ENCODE data around the gene NF2. TPM values are rescaled to one million over a fixed set of nuclear protein-coding genes. Genes with fewer than 3 reads are reported as not detected.

The NF2 gene
- total RNA-seq, 1 experiment from 2014 or later = 92.4 TPM

DNA sequence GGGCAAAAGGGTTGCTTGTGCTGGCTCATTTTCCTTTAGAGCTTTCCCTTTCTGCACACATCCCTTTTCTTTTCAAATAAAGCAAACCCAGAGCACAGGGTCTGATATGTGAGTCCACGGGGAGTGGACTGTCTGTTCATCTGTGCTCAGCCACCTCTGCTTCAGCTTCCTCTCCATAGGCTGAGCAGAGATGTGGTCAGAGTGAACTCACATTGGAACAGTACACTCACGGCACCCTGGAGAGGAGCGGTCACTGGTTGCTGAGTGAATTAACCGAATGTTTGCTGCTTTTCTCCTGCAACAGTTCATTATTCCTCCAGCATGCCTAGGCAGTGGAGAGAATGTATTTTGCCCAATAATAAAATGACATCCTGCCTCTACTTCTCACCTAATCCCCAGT, 80.1 kb downstream of the NF2 start:
- no peaks in the 10 kb centered on the region for H3K9me3 Mint-ChIP-seq (ENCODE audit: unreplicated experiment)
- H3K4me1 Mint-ChIP-seq (ENCODE audit: insufficient read depth, unreplicated experiment) = no peaks in the 10 kb centered on the region
- CTCF ChIA-PET = interaction anchor here (0.5 to 2.2 kb wide), 3 partner anchors 47 to 322 kb away, joined by 3 to 6 read pairs (median 3); no protein-coding TSS in a partner anchor
- POLR2A ChIA-PET = no interaction called here
- DNase-seq (ENCODE audit: unreplicated experiment) = no peak
- peaks cover 69% of the 10 kb centered on the region for H3K36me3 Mint-ChIP-seq (ENCODE audit: insufficient read depth, unreplicated experiment)
- no TSS peak for BruUV-seq (replicated peaks)
- no peaks in the 10 kb centered on the region for H3K27me3 Mint-ChIP-seq (ENCODE audit: insufficient read depth, unreplicated experiment)
- no peak overlapping the region for H3K27ac Mint-ChIP-seq (ENCODE audit: low read depth, unreplicated experiment)
- H3K4me3 Mint-ChIP-seq (ENCODE audit: unreplicated experiment) = no peak overlapping the region
- intact Hi-C loops (cut with micrococcal nuclease) = no loop called here
- TF ChIP-seq, protein P1, sequence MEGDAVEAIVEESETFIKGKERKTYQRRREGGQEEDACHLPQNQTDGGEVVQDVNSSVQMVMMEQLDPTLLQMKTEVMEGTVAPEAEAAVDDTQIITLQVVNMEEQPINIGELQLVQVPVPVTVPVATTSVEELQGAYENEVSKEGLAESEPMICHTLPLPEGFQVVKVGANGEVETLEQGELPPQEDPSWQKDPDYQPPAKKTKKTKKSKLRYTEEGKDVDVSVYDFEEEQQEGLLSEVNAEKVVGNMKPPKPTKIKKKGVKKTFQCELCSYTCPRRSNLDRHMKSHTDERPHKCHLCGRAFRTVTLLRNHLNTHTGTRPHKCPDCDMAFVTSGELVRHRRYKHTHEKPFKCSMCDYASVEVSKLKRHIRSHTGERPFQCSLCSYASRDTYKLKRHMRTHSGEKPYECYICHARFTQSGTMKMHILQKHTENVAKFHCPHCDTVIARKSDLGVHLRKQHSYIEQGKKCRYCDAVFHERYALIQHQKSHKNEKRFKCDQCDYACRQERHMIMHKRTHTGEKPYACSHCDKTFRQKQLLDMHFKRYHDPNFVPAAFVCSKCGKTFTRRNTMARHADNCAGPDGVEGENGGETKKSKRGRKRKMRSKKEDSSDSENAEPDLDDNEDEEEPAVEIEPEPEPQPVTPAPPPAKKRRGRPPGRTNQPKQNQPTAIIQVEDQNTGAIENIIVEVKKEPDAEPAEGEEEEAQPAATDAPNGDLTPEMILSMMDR (IDR thresholded peaks at IDR 0.05; ENCODE audit: unreplicated experiment) = no peak

DNA sequence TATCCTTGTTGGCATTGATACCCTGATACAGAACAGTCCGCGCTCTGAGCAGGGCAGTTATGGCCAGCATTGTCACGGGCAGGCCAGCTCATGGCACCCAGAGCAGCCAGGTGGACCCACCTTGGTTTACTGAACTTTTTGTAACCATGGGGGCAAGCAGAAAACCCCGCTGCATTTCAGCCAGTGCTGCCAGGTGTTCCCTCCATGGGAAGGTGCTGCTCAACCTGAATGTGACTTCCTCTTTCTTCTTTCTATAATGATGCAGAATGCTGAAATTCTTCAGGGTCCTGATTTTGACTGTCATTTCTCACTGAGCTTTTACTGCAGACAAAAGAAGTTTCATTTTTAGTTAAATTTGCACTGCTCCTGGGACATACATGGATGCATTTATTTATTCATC, 80.8 kb downstream of the NF2 start:
- Mint-ChIP-seq H3K27ac (ENCODE audit: low read depth, unreplicated experiment) (no peak overlapping the region), H3K36me3 (ENCODE audit: insufficient read depth, unreplicated experiment) (peaks cover 66% of the 10 kb centered on the region), H3K4me1 (ENCODE audit: insufficient read depth, unreplicated experiment) (no peaks in the 10 kb centered on the region), H3K4me3 (ENCODE audit: unreplicated experiment) (no peak overlapping the region), H3K27me3 (ENCODE audit: insufficient read depth, unreplicated experiment) (no peaks in the 10 kb centered on the region), H3K9me3 (ENCODE audit: unreplicated experiment) (no peaks in the 10 kb centered on the region)
- DNase-seq (ENCODE audit: unreplicated experiment) = no peak
- intact Hi-C loops (cut with micrococcal nuclease) = no loop called here
- no TSS peak for BruUV-seq (replicated peaks)
- ChIA-PET CTCF (interaction anchor here (1.0 to 2.2 kb wide), 3 partner anchors 48 to 404 kb away, joined by 3 to 6 read pairs (median 3); no protein-coding TSS in a partner anchor), POLR2A (interaction anchor here (0.6 kb wide), 1 partner anchor 89 kb away, joined by 3 read pairs; no protein-coding TSS in a partner anchor)
- TF ChIP-seq, protein P1 (IDR thresholded peaks at IDR 0.05; ENCODE audit: unreplicated experiment) = no peak

DNA sequence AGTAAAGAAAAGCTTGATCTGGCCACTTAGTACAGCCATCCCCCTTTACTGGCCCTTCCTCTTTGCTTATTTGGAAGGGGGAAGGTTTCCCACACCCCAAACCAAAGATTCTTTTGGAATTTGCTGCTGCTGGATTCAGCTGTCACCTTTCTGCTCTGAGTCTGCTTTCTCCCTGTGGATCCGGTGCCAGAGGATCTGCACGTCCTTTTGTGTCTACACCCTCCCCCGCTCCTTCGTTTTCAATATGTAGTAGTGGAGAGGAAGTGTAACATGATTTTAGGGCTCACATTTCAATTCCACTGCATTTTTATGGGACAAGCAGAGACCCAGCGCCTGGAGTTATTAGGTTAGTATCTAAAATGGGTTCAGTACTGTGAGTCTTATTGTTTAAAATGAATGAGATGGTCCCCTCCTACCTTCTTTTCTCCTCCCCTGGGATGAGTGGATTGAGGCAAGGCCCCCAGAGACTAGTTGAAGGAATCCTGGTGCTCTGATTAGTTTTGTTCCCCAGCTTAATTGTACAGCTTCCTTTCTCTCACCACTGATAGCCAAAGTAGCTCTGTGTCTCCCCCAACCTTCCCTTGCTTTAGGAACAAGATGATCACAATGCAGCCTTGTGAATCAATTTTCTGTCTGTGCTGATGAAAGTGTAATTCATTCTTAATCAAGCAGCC, 85.9 kb downstream of the NF2 start:
- Mint-ChIP-seq H3K4me1 (ENCODE audit: insufficient read depth, unreplicated experiment) (no peaks in the 10 kb centered on the region), H3K27ac (ENCODE audit: low read depth, unreplicated experiment) (no peak overlapping the region), H3K4me3 (ENCODE audit: unreplicated experiment) (no peak overlapping the region), H3K36me3 (ENCODE audit: insufficient read depth, unreplicated experiment) (peaks cover 53% of the 10 kb centered on the region), H3K9me3 (ENCODE audit: unreplicated experiment) (no peaks in the 10 kb centered on the region), H3K27me3 (ENCODE audit: insufficient read depth, unreplicated experiment) (no peaks in the 10 kb centered on the region)
- no TSS peak for BruUV-seq (replicated peaks)
- POLR2A ChIA-PET = no interaction called here
- CTCF ChIA-PET = interaction anchor here (0.7 to 2.1 kb wide), 15 partner anchors 8 to 402 kb away, joined by 3 to 13 read pairs (median 4); no protein-coding TSS in a partner anchor
- intact Hi-C loops (cut with micrococcal nuclease) = loop anchor here (1.0 kb wide), 2 partner anchors 316 to 400 kb away; no protein-coding TSS in a partner anchor
- TF ChIP-seq, protein P1 (IDR thresholded peaks at IDR 0.05; ENCODE audit: unreplicated experiment) = no peak
- no peak for DNase-seq (ENCODE audit: unreplicated experiment)

DNA sequence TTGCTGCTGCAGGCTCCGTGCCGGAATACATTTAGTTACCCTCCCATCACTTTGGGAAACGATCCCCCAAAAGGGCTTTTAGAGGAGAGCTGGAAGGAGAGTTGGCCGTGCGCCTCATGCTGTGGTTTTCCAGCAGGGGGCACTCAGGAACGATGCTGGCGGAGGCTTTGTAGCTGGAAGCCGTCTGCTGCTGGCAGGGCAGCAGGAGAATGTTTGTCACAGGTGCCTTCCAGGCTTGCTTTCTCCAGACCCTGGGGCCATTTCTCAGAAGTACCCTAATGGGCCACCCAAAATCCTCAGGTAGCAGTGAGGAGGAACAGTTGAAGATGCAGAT, 86.4 kb downstream of the NF2 start:
- Mint-ChIP-seq H3K27ac (ENCODE audit: low read depth, unreplicated experiment) (no peak overlapping the region), H3K27me3 (ENCODE audit: insufficient read depth, unreplicated experiment) (no peaks in the 10 kb centered on the region), H3K9me3 (ENCODE audit: unreplicated experiment) (no peaks in the 10 kb centered on the region), H3K4me3 (ENCODE audit: unreplicated experiment) (no peak overlapping the region), H3K4me1 (ENCODE audit: insufficient read depth, unreplicated experiment) (no peaks in the 10 kb centered on the region), H3K36me3 (ENCODE audit: insufficient read depth, unreplicated experiment) (peaks cover 54% of the 10 kb centered on the region)
- TF ChIP-seq, protein P1 (IDR thresholded peaks at IDR 0.05; ENCODE audit: unreplicated experiment) = peak; percentile 62
- DNase-seq (ENCODE audit: unreplicated experiment) = peak; percentile 50
- CTCF ChIA-PET = interaction anchor here (0.7 to 2.1 kb wide), 15 partner anchors 9 to 401 kb away, joined by 3 to 13 read pairs (median 3); no protein-coding TSS in a partner anchor
- POLR2A ChIA-PET = no interaction called here
- intact Hi-C loops (cut with micrococcal nuclease) = loop anchor here (1.0 kb wide), 2 partner anchors 315 to 399 kb away; no protein-coding TSS in a partner anchor
- BruUV-seq (replicated peaks) = no TSS peak

All from MCF 10A (cell line).